Ishikawa (cell line): ENCODE results near the gene CHODL.

ENCODE experiments used
- CEBPB ChIP-seq: IDR thresholded peaks from 2 replicates; pipeline ENCODE4 v1.6.1; 2012
- CREB1 ChIP-seq: IDR thresholded peaks from 2 replicates; pipeline ENCODE4 v1.6.1; 2012; ENCODE audit warnings: low read depth
- EGR1 ChIP-seq: IDR thresholded peaks from 2 replicates; pipeline ENCODE4 v1.6.1; 2012
- EP300 ChIP-seq: IDR thresholded peaks from 2 replicates; pipeline ENCODE4 v1.6.1; 2012; ENCODE audit warnings: borderline replicate concordance
- FOXM1 ChIP-seq: IDR thresholded peaks from 2 replicates; pipeline ENCODE4 v1.6.1; 2012; ENCODE audit warnings: low read depth, borderline replicate concordance
- NFIC ChIP-seq: IDR thresholded peaks from 2 replicates; pipeline ENCODE4 v1.6.1; 2012
- RAD21 ChIP-seq: IDR thresholded peaks from 2 replicates; pipeline ENCODE4 v1.6.1; 2012; ENCODE audit warnings: low read depth
- REST ChIP-seq: IDR thresholded peaks from 2 replicates; pipeline ENCODE4 v1.6.1; 2012; ENCODE audit warnings: low read depth, mild to moderate bottlenecking
- TAF1 ChIP-seq: IDR thresholded peaks from 2 replicates; pipeline ENCODE4 v1.6.1; 2012; ENCODE audit warnings: low read depth, mild to moderate bottlenecking
- TCF12 ChIP-seq: IDR thresholded peaks from 2 replicates; pipeline ENCODE4 v1.6.1; 2012; ENCODE audit warnings: low read depth
- TEAD4 ChIP-seq: IDR thresholded peaks from 2 replicates; pipeline ENCODE4 v1.6.1; 2012
- YY1 ChIP-seq: IDR thresholded peaks from 2 replicates; pipeline ENCODE4 v1.6.1; 2012; ENCODE audit warnings: low read depth
- ZBTB7A ChIP-seq: IDR thresholded peaks from 2 replicates; pipeline ENCODE4 v1.6.1; 2012; ENCODE audit warnings: low read depth
- TF ChIP-seq, protein P1 (sequence below): IDR thresholded peaks from 2 replicates; pipeline ENCODE4 v1.6.1; 2012
- TF ChIP-seq, protein P2 (sequence below): IDR thresholded peaks from 2 replicates; pipeline ENCODE4 v1.6.1; 2012

The CHODL gene

GRCh38 chr21:18294100-18294499 is 49.5 kb downstream of the CHODL start:
- TF ChIP-seq CEBPB, result no peak
- TF ChIP-seq CREB1, result no peak
- TF ChIP-seq YY1, result no peak
- TF ChIP-seq, protein P1, sequence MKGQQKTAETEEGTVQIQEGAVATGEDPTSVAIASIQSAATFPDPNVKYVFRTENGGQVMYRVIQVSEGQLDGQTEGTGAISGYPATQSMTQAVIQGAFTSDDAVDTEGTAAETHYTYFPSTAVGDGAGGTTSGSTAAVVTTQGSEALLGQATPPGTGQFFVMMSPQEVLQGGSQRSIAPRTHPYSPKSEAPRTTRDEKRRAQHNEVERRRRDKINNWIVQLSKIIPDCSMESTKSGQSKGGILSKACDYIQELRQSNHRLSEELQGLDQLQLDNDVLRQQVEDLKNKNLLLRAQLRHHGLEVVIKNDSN, result no peak
- no peak for TF ChIP-seq REST
- TF ChIP-seq, protein P2, sequence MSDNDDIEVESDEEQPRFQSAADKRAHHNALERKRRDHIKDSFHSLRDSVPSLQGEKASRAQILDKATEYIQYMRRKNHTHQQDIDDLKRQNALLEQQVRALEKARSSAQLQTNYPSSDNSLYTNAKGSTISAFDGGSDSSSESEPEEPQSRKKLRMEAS, result no peak
- TF ChIP-seq EP300, result no peak
- no peak for TF ChIP-seq RAD21
- TF ChIP-seq TAF1, result no peak
- TF ChIP-seq TEAD4, result no peak
- no peak for TF ChIP-seq NFIC

DNA sequence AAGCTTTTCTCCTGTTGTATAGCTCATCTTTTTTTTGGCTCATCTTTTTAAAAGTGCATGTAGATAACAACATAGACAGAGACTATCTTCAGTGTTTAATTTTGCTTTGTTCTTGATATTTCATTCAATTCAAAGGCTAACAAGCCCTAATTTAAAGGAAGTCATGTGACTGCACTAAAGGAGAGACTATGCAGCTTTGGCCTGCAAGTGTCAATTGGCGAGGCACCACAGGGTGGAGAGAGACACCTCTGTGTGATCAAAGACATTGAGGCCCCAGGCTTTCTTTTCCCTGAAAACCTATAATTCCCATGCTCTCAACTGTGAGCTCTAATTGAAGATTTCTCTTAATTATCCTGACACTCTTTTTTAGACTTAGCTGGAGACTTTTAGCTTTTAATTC is 53.6 kb downstream of the CHODL start:
- no peak for TF ChIP-seq TCF12
- no peak for TF ChIP-seq CREB1
- no peak for TF ChIP-seq FOXM1
- no peak for TF ChIP-seq EP300
- TF ChIP-seq REST, result no peak
- TF ChIP-seq RAD21, result no peak
- no peak for TF ChIP-seq CEBPB
- no peak for TF ChIP-seq YY1
- TF ChIP-seq EGR1, result no peak
- TF ChIP-seq ZBTB7A, result no peak
- TF ChIP-seq, protein P2, result no peak
- no peak for TF ChIP-seq TEAD4
- no peak for TF ChIP-seq TAF1
- TF ChIP-seq, protein P1, result no peak
- TF ChIP-seq NFIC, result no peak
